HepG2 (cell line): ENCODE data around the gene SVOPL. TPM values are rescaled to one million over a fixed set of nuclear protein-coding genes. Genes with fewer than 3 reads are reported as not detected.

Experiments
- ATAC-seq: fragments of 200-7000 bp; cut with Tn5 transposase; 3 replicates; pipeline ENCODE4 v1.9.1; 2020; ENCODE audit warnings: mild to moderate bottlenecking, moderate library complexity
- BruUV-seq: library from RNA; stranded (reverse); fragments of 400-500 nt; replicated peaks from 2 replicates; lab custom pipeline; 2021; lab: Mats Ljungman, UMichigan
- CTCF ChIA-PET: fragments of 300-600 bp; formaldehyde crosslinking; extraction: SDS; loops from one replicate; lab custom pipeline; 2021; ENCODE audit warnings: low total read pairs, inconsistent platforms, low intra/inter-chr PET ratio; lab: Yijun Ruan, JAX
- POLR2A ChIA-PET: fragments of 350-600 bp; sonication (Branson Sonifier 250); formaldehyde crosslinking; loops from one replicate; lab custom pipeline; 2020; ENCODE audit warnings: antibody characterized with exemption, inconsistent platforms; lab: Yijun Ruan, JAX
- DNase-seq: peaks from one replicate; pipeline ENCODE4 v3.0.0-alpha.2; 2015; ENCODE audit warnings: low spot score
- FAIRE-seq: peaks from 3 replicates; lab custom pipeline; 2011; peaks lifted over from hg19 to GRCh38; lab: Jason Lieb, UNC
- H2AFZ ChIP-seq: one replicate; pipeline ENCODE4 v1.6.1; 2011; ENCODE audit warnings: low read length, inconsistent platforms
- H3K27ac ChIP-seq: fragments of 300-600 bp; 3 replicates; pipeline ENCODE4 v1.8.0; 2011; ENCODE audit warnings: mixed run types, mild to moderate bottlenecking, mixed read lengths, low read length, inconsistent platforms; ENCODE audit not compliant: insufficient read depth; ENCODE audit errors: extremely low read length
- H3K27me3 ChIP-seq, 2 experiments: fragments of 200-600 bp in 1 of 2; 2 replicates in 1 of 2; 3 replicates in 1 of 2; pipeline versions ENCODE4 v1.6.0 to v1.8.0; 2011; ENCODE audit warnings: low read length in 2 of 2, mild to moderate bottlenecking in 2 of 2, moderate library complexity in 2 of 2, inconsistent platforms in 1 of 2; ENCODE audit not compliant: insufficient read depth in 2 of 2, control insufficient read depth in 1 of 2
- H3K36me3 ChIP-seq, 2 experiments: fragments of 200-600 bp in 1 of 2; replicated peaks in 1 of 2; 2 replicates in 1 of 2; 3 replicates in 1 of 2; pipeline versions ENCODE4 v1.5.1 to v1.8.0; 2011; ENCODE audit warnings: low read length in 2 of 2, inconsistent platforms in 1 of 2; ENCODE audit not compliant: insufficient read depth in 2 of 2, control insufficient read depth in 1 of 2
- H3K4me1 ChIP-seq: 2 replicates; pipeline ENCODE4 v1.5.1; 2012; ENCODE audit warnings: low read length, inconsistent platforms; ENCODE audit not compliant: insufficient read depth
- H3K4me2 ChIP-seq: 2 replicates; pipeline ENCODE4 v1.6.0; 2011; ENCODE audit warnings: low read depth, low read length, inconsistent platforms
- H3K4me3 ChIP-seq, 3 experiments: fragments of 200-600 bp in 1 of 3; sonication (generic), shearing (Covaris generic) in 1 of 3; replicated peaks in 1 of 3; 2 replicates each; pipeline ENCODE4 v1.5.1; 2011 to 2016; ENCODE audit warnings: low read length in 3 of 3, inconsistent platforms in 2 of 3, low read depth in 2 of 3, mild to moderate bottlenecking in 2 of 3, control low read depth in 1 of 3, mixed read lengths in 1 of 3; ENCODE audit not compliant: insufficient read depth in 1 of 3
- H3K79me2 ChIP-seq: one replicate; pipeline ENCODE4 v1.6.1; 2011; ENCODE audit warnings: low read length, inconsistent platforms; ENCODE audit not compliant: insufficient read depth
- H3K9ac ChIP-seq: 2 replicates; pipeline ENCODE4 v1.6.0; 2011; ENCODE audit warnings: mild to moderate bottlenecking, low read depth, low read length, inconsistent platforms; ENCODE audit not compliant: insufficient read depth
- H3K9me3 ChIP-seq: 2 replicates; pipeline ENCODE4 v1.5.1; 2012; ENCODE audit warnings: mild to moderate bottlenecking, low read length
- H4K20me1 ChIP-seq: 2 replicates; pipeline ENCODE4 v1.6.0; 2011; ENCODE audit warnings: inconsistent platforms, mild to moderate bottlenecking, low read length, moderate library complexity; ENCODE audit not compliant: insufficient read depth
- AGO2 ChIP-seq: fragments of 200-400 bp; formaldehyde crosslinking; optimal IDR thresholded peaks from 2 replicates; pipeline ENCODE3; 2017; ENCODE audit warnings: mild to moderate bottlenecking, low read depth, low read length, moderate library complexity
- FOXM1 ChIP-seq: sonication (generic); formaldehyde crosslinking; IDR thresholded peaks from 2 replicates; pipeline ENCODE4 v1.5.0; 2020; ENCODE audit warnings: missing genetic modification reagents
- KLF13 ChIP-seq: sonication (generic); formaldehyde crosslinking; IDR thresholded peaks from 2 replicates; pipeline ENCODE4 v1.4.0; 2020; ENCODE audit warnings: mild to moderate bottlenecking, missing genetic modification reagents
- MED1 ChIP-seq: sonication (generic); formaldehyde crosslinking; IDR thresholded peaks from 2 replicates; pipeline ENCODE4 v1.4.0; 2020; ENCODE audit warnings: missing genetic modification reagents
- NFKB2 ChIP-seq: sonication (generic); formaldehyde crosslinking; IDR thresholded peaks from 2 replicates; pipeline ENCODE4 v1.4.0; 2020; ENCODE audit warnings: missing genetic modification reagents, borderline replicate concordance
- POLR2A ChIP-seq, 2 experiments: IDR thresholded peaks; 2 replicates each; pipeline ENCODE4 v1.6.1; 2011; ENCODE audit warnings: low read depth in 2 of 2, low read length in 2 of 2, mild to moderate bottlenecking in 1 of 2, moderate library complexity in 1 of 2; ENCODE audit not compliant: insufficient read depth in 1 of 2
- RARA ChIP-seq: IDR thresholded peaks from 2 replicates; pipeline ENCODE4 v1.6.1; 2016; ENCODE audit warnings: missing genetic modification reagents, missing compliant biosample characterization
- RBFOX2 ChIP-seq: fragments of 200-400 bp; formaldehyde crosslinking; IDR thresholded peaks from 2 replicates; pipeline ENCODE4 v1.6.1; 2017; ENCODE audit warnings: low read depth, mild to moderate bottlenecking, low read length
- SAP130 ChIP-seq: IDR thresholded peaks from 2 replicates; pipeline ENCODE4 v1.6.1; 2016; ENCODE audit warnings: low read depth
- SP140L ChIP-seq: sonication (generic); formaldehyde crosslinking; IDR thresholded peaks from 2 replicates; pipeline ENCODE4 v1.4.0; 2020; ENCODE audit warnings: missing genetic modification reagents, borderline replicate concordance
- ZNF235 ChIP-seq: sonication (generic); formaldehyde crosslinking; IDR thresholded peaks from 2 replicates; pipeline ENCODE4 v1.8.1; 2023; ENCODE audit warnings: mild to moderate bottlenecking, missing genetic modification reagents, borderline replicate concordance
- ZNF317 ChIP-seq: sonication (generic); formaldehyde crosslinking; IDR thresholded peaks from 2 replicates; pipeline ENCODE4 v1.5.0; 2020; ENCODE audit warnings: mild to moderate bottlenecking, missing genetic modification reagents
- ZNF569 ChIP-seq: sonication (generic); formaldehyde crosslinking; IDR thresholded peaks from 2 replicates; pipeline ENCODE4 v1.5.0; 2020; ENCODE audit warnings: mild to moderate bottlenecking, missing genetic modification reagents, moderate library complexity, borderline replicate concordance
- WGBS: methylation state at CpG from one replicate; pipeline ENCODE4 v1.1.6; 2017; ENCODE audit warnings: low lambda C conversion rate; 5-methylcytosine and 5-hydroxymethylcytosine counted together
- in situ Hi-C: cut with HindIII; loops from 2 replicates; pipeline ENCODE4 v1.10.0; 2017; ENCODE audit warnings: low pct_unique_long_range_greater_than_20kb; ENCODE audit not compliant: extremely low pct_ligation_motif_present
- intact Hi-C: fragments of 100-400 bp; cut with micrococcal nuclease; formaldehyde crosslinking; loops from one replicate; pipeline ENCODE4 v1.10.0; 2022; ENCODE audit not compliant: unreplicated experiment
- polyA plus RNA-seq, 8 experiments: library from polyadenylated mRNA; depleted of rRNA in 3 of 8; stranded (reverse) in 7 of 8; unstranded in 1 of 8; fragments of >200 nt; fragmentation: Illumina TruSeq in 4 of 8; extraction: Trizol in 4 of 8; gene quantifications; 2 replicates each; pipeline versions ENCODE4 v1.2.1 to v1.2.3, GENCODE V29; 2011 to 2016; ENCODE audit warnings: low read depth in 4 of 8, missing spikeins in 1 of 8, mixed read lengths in 1 of 8; ENCODE audit not compliant: insufficient read depth in 1 of 8
- total RNA-seq, 5 experiments: library from RNA; depleted of rRNA; stranded (reverse); fragments of >200 nt; fragmentation: Illumina TruSeq; extraction: Trizol; gene quantifications; 2 replicates each; pipeline ENCODE4 v1.2.3, GENCODE V29; 2016; ENCODE audit warnings: low read depth in 1 of 5
- TF ChIP-seq, protein P1 (sequence below): sonication (generic); formaldehyde crosslinking; IDR thresholded peaks from 2 replicates; pipeline ENCODE4 v1.4.0; 2020; ENCODE audit warnings: missing genetic modification reagents
- TF ChIP-seq, protein P2 (sequence below): sonication (generic); formaldehyde crosslinking; IDR thresholded peaks from 2 replicates; pipeline ENCODE4 v1.9.0; 2021; ENCODE audit warnings: missing genetic modification reagents, borderline replicate concordance
- TF ChIP-seq, protein P3 (sequence below): sonication (generic); formaldehyde crosslinking; IDR thresholded peaks from 2 replicates; pipeline ENCODE4 v1.5.1; 2020; ENCODE audit warnings: mild to moderate bottlenecking, moderate library complexity, missing genetic modification reagents

The SVOPL gene
- total and polyA plus RNA-seq, 2 of the 13 experiments (the other 11 are each of a cell fraction or from before 2014, with no cell fraction given), result not detected

DNA sequence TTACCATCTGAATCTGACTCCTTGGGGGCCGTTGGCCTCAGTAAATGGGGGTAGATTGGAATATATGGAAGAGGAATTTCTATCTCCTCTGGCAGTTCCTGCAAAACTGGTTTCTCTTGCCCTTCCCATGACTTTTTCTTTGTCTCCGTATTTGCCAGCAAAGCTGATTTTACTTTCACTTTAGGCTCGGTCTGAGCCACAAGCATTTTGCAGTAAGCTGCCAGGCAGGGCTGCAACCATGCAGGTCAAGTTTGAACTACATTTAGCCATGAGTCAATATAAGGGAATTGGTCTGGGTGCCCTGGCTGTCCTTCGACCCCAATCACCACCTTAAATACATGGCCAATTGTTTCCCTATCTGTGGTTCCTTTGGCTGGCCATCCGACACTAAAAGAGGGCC, 136.8 kb downstream of the SVOPL start (continued):
- TF ChIP-seq RARA (CRISPR knock-in tag), result peak; percentile 58
- TF ChIP-seq FOXM1 (CRISPR knock-in tag), result no peak
- TF ChIP-seq SAP130, result 0 out of 2 replicates have a peak, but pooled peaks have one; percentile 17
- no peak for TF ChIP-seq SP140L (CRISPR knock-in tag)
- TF ChIP-seq NFKB2 (CRISPR knock-in tag), result no peak
- TF ChIP-seq MED1 (CRISPR knock-in tag), result peak; percentile 19; the same call in 1 of the 2 replicates
- TF ChIP-seq, protein P1, sequence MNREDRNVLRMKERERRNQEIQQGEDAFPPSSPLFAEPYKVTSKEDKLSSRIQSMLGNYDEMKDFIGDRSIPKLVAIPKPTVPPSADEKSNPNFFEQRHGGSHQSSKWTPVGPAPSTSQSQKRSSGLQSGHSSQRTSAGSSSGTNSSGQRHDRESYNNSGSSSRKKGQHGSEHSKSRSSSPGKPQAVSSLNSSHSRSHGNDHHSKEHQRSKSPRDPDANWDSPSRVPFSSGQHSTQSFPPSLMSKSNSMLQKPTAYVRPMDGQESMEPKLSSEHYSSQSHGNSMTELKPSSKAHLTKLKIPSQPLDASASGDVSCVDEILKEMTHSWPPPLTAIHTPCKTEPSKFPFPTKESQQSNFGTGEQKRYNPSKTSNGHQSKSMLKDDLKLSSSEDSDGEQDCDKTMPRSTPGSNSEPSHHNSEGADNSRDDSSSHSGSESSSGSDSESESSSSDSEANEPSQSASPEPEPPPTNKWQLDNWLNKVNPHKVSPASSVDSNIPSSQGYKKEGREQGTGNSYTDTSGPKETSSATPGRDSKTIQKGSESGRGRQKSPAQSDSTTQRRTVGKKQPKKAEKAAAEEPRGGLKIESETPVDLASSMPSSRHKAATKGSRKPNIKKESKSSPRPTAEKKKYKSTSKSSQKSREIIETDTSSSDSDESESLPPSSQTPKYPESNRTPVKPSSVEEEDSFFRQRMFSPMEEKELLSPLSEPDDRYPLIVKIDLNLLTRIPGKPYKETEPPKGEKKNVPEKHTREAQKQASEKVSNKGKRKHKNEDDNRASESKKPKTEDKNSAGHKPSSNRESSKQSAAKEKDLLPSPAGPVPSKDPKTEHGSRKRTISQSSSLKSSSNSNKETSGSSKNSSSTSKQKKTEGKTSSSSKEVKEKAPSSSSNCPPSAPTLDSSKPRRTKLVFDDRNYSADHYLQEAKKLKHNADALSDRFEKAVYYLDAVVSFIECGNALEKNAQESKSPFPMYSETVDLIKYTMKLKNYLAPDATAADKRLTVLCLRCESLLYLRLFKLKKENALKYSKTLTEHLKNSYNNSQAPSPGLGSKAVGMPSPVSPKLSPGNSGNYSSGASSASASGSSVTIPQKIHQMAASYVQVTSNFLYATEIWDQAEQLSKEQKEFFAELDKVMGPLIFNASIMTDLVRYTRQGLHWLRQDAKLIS (CRISPR knock-in tag), result 0 out of 2 replicates have a peak, but pooled peaks have one; percentile 6
- TF ChIP-seq ZNF569 (CRISPR knock-in tag), result no peak

DNA sequence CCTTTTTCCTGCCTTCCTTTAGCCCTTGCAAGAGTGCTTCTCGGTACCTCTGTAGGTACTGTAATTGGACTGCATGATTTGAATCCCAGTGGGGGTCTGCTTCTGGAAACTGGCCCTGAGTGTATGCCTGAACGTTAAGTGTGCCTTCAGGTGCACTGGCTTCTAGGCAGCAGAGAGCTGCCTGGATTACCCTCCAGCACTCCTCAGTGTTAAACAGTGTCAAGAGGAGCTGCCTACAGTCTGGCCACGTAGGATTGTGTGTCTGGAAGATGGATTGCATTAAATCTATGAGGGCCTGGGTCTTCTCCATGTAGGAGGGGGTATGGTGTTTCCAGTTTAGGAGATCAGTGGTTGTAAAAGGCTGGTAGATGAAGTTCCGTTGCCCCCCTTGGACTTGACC, 137.4 kb downstream of the SVOPL start:
- WGBS, result 80% methylated on average over 4 of the region's 4 CpGs
- Histone ChIP-seq H4K20me1 (no peaks in the 10 kb centered on the region; the same call in 1 of the 2 replicates), H3K9ac (no peak overlapping the region), H3K36me3 (peaks cover 44 to 84% of the 10 kb centered on the region in 2 experiments), H2AFZ (no peak overlapping the region), H3K27me3 (no peaks in the 10 kb centered on the region), H3K4me2 (peak overlapping the region; percentile 56), H3K79me2 (peaks cover 6% of the 10 kb centered on the region), H3K4me3 (peak overlapping the region in 1 of 3 experiments; percentile 30; a peak in 1 of 6 replicates), H3K9me3 (peaks cover 13% of the 10 kb centered on the region; the same call in 1 of the 2 replicates), H3K27ac (peak overlapping the region; percentile 92), H3K4me1 (peaks cover 82% of the 10 kb centered on the region)
- ChIA-PET POLR2A (interaction anchor here (1.5 kb wide), 1 partner anchor 168 kb away, joined by 3 read pairs; no protein-coding TSS in a partner anchor), CTCF (no interaction called here)
- FAIRE-seq (no peak), ATAC-seq (no peak), DNase-seq (no peak)
- BruUV-seq, result no TSS peak
- intact Hi-C loops, result no loop called here
- in situ Hi-C loops, result no loop called here
- TF ChIP-seq POLR2A (IDR thresholded peaks at IDR 0.05; ENCODE audit: insufficient read depth in 1 of 2, low read depth in 2 of 2, low read length in 2 of 2) (peak in 1 of 2 experiments; percentile 5; a peak in 2 of 4 replicates), RBFOX2 (0 out of 2 replicates have a peak, but pooled peaks have one; percentile 11), KLF13 (CRISPR knock-in tag) (no peak), ZNF317 (CRISPR knock-in tag) (0 out of 2 replicates have a peak, but pooled peaks have one; percentile 49), AGO2 (peak; percentile 34), ZNF235 (CRISPR knock-in tag) (no peak)
- TF ChIP-seq, protein P2, sequence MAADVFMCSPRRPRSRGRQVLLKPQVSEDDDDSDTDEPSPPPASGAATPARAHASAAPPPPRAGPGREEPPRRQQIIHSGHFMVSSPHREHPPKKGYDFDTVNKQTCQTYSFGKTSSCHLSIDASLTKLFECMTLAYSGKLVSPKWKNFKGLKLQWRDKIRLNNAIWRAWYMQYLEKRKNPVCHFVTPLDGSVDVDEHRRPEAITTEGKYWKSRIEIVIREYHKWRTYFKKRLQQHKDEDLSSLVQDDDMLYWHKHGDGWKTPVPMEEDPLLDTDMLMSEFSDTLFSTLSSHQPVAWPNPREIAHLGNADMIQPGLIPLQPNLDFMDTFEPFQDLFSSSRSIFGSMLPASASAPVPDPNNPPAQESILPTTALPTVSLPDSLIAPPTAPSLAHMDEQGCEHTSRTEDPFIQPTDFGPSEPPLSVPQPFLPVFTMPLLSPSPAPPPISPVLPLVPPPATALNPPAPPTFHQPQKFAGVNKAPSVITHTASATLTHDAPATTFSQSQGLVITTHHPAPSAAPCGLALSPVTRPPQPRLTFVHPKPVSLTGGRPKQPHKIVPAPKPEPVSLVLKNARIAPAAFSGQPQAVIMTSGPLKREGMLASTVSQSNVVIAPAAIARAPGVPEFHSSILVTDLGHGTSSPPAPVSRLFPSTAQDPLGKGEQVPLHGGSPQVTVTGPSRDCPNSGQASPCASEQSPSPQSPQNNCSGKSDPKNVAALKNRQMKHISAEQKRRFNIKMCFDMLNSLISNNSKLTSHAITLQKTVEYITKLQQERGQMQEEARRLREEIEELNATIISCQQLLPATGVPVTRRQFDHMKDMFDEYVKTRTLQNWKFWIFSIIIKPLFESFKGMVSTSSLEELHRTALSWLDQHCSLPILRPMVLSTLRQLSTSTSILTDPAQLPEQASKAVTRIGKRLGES, result no peak
- TF ChIP-seq, protein P3, sequence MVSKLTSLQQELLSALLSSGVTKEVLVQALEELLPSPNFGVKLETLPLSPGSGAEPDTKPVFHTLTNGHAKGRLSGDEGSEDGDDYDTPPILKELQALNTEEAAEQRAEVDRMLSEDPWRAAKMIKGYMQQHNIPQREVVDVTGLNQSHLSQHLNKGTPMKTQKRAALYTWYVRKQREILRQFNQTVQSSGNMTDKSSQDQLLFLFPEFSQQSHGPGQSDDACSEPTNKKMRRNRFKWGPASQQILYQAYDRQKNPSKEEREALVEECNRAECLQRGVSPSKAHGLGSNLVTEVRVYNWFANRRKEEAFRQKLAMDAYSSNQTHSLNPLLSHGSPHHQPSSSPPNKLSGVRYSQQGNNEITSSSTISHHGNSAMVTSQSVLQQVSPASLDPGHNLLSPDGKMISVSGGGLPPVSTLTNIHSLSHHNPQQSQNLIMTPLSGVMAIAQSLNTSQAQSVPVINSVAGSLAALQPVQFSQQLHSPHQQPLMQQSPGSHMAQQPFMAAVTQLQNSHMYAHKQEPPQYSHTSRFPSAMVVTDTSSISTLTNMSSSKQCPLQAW (CRISPR knock-in tag), result 0 out of 2 replicates have a peak, but pooled peaks have one; percentile 42
